ENCODE data around the gene HMGXB4. TPM values are rescaled to one million over a fixed set of nuclear protein-coding genes. Genes with fewer than 3 reads are reported as not detected.

Gene HMGXB4
- total RNA-seq, 1 donor: 22.5 TPM

DNA sequence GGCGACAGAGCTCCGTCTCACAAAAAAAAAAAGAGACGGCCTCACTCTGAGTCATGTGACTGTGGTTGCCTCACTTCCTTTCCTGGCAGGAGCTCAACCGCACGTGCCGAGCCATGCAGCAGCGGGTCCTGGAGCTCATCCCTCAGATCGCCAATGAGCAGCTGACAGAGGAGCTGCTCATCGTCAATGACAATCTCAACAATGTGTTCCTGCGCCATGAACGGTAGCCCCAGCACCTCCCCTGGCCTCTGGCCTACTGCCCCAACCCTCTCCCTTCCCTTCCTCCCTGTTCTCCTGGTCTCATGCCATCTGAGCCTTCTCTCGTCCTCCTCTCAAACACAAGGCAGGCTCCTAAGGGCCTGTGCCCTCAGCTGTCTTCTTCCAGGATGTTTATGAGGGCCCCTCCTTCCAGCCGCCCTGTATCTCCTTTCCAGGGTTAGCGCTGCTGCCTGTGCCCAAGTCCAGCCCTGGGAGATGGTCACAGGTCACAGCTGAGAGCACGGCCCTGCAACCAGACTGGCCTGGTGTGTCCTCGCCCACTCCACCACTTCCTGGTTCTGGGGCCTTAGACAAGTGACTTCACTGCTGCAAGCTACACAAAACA lies 73.1 kb downstream of the HMGXB4 start:
- TF ChIP-seq, protein P1, sequence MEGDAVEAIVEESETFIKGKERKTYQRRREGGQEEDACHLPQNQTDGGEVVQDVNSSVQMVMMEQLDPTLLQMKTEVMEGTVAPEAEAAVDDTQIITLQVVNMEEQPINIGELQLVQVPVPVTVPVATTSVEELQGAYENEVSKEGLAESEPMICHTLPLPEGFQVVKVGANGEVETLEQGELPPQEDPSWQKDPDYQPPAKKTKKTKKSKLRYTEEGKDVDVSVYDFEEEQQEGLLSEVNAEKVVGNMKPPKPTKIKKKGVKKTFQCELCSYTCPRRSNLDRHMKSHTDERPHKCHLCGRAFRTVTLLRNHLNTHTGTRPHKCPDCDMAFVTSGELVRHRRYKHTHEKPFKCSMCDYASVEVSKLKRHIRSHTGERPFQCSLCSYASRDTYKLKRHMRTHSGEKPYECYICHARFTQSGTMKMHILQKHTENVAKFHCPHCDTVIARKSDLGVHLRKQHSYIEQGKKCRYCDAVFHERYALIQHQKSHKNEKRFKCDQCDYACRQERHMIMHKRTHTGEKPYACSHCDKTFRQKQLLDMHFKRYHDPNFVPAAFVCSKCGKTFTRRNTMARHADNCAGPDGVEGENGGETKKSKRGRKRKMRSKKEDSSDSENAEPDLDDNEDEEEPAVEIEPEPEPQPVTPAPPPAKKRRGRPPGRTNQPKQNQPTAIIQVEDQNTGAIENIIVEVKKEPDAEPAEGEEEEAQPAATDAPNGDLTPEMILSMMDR (IDR thresholded peaks at IDR 0.05; ENCODE audit: insufficient read depth, low read depth, low read length): no peak
- DNase-seq (ENCODE audit: low read depth): peak; percentile 97
- no peak overlapping the region for H3K4me3 ChIP-seq (ENCODE audit: low read depth, low read length)

DNA sequence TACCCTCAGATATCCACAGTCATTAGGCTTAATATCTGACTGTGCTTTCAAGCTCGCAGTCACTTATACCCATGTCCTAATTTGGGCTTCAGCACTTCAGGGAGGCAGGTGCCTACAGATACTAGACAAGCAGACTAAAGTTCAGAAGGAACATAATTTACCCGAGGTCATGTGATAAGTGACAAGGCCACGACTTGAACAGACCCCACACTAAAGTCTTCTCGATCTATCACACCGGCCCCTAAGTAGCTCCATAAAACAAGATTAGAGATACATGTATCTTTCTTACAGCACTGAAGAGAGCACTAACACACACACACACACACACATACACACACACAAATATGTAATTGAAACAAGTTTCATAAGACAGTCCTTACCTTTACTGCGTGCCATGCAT lies 75.0 kb downstream of the HMGXB4 start:
- no peak for DNase-seq (ENCODE audit: low read depth)
- H3K4me3 ChIP-seq (ENCODE audit: low read depth, low read length): no peak overlapping the region
- TF ChIP-seq, protein P1 (IDR thresholded peaks at IDR 0.05; ENCODE audit: insufficient read depth, low read depth, low read length): no peak

DNA sequence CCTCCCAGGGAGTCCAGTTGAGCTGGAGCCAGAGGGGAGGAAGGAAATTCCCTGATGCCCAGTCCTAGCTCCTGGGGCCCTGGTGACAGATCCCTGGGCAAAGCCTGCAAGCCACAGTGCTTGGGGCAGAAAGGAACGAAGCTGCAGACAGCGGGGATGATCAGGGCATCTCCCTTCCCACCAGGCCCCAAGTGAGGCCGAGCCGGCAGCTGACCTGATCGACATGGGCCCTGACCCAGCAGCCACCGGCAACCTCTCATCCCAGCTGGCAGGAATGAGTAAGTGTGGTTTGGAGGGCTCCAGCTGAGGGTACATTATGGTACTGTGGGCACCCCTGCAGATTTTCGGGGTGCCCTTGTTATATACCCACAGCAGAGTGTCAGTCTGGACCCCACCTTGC lies 75.9 kb downstream of the HMGXB4 start:
- DNase-seq (ENCODE audit: low read depth): no peak
- H3K4me3 ChIP-seq (ENCODE audit: low read depth, low read length): no peak overlapping the region
- TF ChIP-seq, protein P1 (IDR thresholded peaks at IDR 0.05; ENCODE audit: insufficient read depth, low read depth, low read length): no peak

DNA sequence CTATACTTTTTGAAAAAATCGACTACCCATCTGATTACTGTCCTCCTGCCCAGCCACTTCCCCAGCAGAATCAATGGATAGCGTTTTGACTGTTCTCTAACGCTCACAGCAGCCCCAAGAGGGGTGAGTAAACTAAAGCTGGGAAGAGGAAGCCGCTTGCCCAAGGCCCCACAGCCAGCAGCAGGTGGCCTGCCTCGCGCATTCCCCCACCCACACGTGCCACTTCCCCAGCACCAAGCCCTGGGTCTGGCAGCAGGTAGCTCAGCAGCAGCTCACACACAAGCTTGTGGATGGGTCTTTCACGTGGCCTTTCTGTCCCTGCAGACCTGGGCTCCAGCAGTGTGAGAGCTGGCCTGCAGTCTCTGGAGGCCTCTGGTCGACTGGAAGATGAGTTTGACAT lies 76.7 kb downstream of the HMGXB4 start:
- DNase-seq (ENCODE audit: low read depth): no peak
- TF ChIP-seq, protein P1 (IDR thresholded peaks at IDR 0.05; ENCODE audit: insufficient read depth, low read depth, low read length): no peak
- no peak overlapping the region for H3K4me3 ChIP-seq (ENCODE audit: low read depth, low read length)

DNA sequence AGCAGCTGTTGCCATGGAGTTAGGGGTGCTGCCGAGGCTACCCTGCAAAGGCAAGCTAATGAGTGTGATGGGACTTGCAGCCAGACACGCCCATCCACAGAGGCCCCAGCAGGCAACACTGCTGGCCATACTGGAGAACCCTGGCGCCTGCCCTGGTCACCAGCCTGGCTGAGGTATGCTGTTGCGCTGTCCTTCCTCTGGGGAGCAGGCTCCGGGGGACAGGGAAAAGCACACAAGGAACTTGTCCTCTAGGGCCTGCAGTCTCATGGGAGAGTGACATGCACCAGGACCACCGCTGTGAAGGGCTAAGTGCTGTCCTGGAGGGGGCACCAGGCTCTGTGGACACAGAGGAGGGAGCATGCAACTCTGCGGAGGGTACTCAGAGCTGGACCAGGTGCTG lies 78.2 kb downstream of the HMGXB4 start:
- H3K4me3 ChIP-seq (ENCODE audit: low read depth, low read length): no peak overlapping the region
- no peak for DNase-seq (ENCODE audit: low read depth)
- TF ChIP-seq, protein P1 (IDR thresholded peaks at IDR 0.05; ENCODE audit: insufficient read depth, low read depth, low read length): no peak

DNA sequence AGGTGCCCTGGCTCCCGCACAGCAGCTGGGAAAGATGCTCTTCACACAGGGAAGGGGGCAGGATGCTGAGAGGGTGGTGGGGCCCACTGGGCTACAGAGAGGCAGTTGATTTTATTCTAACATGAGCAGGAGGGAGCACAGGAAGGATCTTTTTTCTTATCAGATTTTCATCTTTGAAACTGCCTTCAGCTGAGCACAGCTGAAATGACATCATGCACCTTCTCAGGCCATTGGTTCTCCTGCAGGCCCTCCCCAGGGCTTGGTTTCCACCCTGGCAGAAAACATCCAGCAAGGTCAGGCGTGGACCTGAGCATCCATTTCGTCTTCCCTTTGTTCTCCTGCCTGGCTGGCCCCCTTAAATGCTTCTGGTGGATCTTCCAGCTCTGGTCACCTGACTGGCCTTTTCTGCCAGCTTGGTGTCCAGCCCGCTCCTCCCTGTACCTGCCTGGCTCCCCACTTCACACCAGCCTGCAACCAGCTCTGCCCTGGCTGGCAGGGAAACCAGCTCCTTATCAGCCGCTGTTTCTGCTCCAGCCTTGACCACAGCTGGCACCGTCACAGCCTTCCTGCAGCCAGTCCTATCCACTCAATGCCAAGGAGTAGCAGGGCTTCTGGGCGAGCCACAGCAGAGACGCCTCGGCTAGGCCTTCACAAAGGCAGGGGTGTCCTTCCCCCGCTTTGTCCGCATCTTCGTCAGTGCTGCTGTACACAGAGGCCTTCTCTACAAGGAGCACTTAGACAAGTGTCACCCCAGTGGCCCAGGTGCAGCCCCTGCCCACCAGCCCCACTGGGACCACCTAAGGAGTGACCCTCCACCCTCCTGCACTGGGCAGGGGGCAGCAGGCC lies 78.9 kb downstream of the HMGXB4 start:
- H3K4me3 ChIP-seq (ENCODE audit: low read depth, low read length): no peak overlapping the region
- TF ChIP-seq, protein P1 (IDR thresholded peaks at IDR 0.05; ENCODE audit: insufficient read depth, low read depth, low read length): no peak
- no peak for DNase-seq (ENCODE audit: low read depth)
